ENCODE measurements around the gene ECPAS. TPM values are rescaled to one million over a fixed set of nuclear protein-coding genes. Genes with fewer than 3 reads are reported as not detected.

ECPAS gene
- total RNA-seq, 2 experiments from 2014 or later = 41.0 to 63.2 TPM

- Histone ChIP-seq H3K79me2 (ENCODE audit: insufficient read depth, low read depth, low read length) (no peaks in the 10 kb centered on the region), H3K4me1 (ENCODE audit: insufficient read depth, low read length, poor library complexity, severe bottlenecking) (no peaks in the 10 kb centered on the region), H3K4me2 (ENCODE audit: low read length) (no peak overlapping the region), H4K20me1 (ENCODE audit: insufficient read depth, low read length) (no peaks in the 10 kb centered on the region), H3K36me3 (ENCODE audit: insufficient read depth, low read length) (peaks cover 90% of the 10 kb centered on the region), H3K4me3 (ENCODE audit: low read depth, low read length, poor library complexity, severe bottlenecking) (no peak overlapping the region), H3K9me3 (ENCODE audit: low read length) (no peaks in the 10 kb centered on the region), H2AFZ (ENCODE audit: low read length) (no peak overlapping the region), H3K9me2 (ENCODE audit: insufficient read depth, low read length) (no peaks in the 10 kb centered on the region), H3K27ac (ENCODE audit: low read depth, low read length, poor library complexity, severe bottlenecking) (no peak overlapping the region)
- BruUV-seq (replicated peaks) = no TSS peak
- TF ChIP-seq EZH2phosphoT487 (IDR thresholded peaks at IDR 0.05; ENCODE audit: borderline replicate concordance, low read depth, low read length) (no peak), CTCF (conservative IDR thresholded peaks at IDR 0.05; ENCODE audit: low read length) (no peak)
- ChIA-PET CTCF (ENCODE audit: unreplicated experiment) (no interaction called here), POLR2A (no interaction called here)
- no peak for DNase-seq (ENCODE audit: low spot score)
- intact Hi-C loops (cut with micrococcal nuclease; ENCODE audit: unreplicated experiment) = no loop called here
These were observed 94.8 kb downstream of the ECPAS start for GRCh38 chr9:111389406-111389805.

- no peaks in the 10 kb centered on the region for H3K4me1 ChIP-seq (ENCODE audit: insufficient read depth, low read length, poor library complexity, severe bottlenecking)
- H3K9me2 ChIP-seq (ENCODE audit: insufficient read depth, low read length) = no peaks in the 10 kb centered on the region
- ChIA-PET CTCF (ENCODE audit: unreplicated experiment) (no interaction called here), POLR2A (interaction anchor here (1.2 kb wide), 1 partner anchor 10 kb away, joined by 3 read pairs; no protein-coding TSS in a partner anchor)
- DNase-seq (ENCODE audit: low spot score) = no peak
- no peaks in the 10 kb centered on the region for H3K9me3 ChIP-seq (ENCODE audit: low read length)
- TF ChIP-seq CTCF (conservative IDR thresholded peaks at IDR 0.05; ENCODE audit: low read length) = no peak
- TF ChIP-seq EZH2phosphoT487 (IDR thresholded peaks at IDR 0.05; ENCODE audit: borderline replicate concordance, low read depth, low read length) = no peak
- H3K4me2 ChIP-seq (ENCODE audit: low read length) = no peak overlapping the region
- H2AFZ ChIP-seq (ENCODE audit: low read length) = no peak overlapping the region
- BruUV-seq (replicated peaks) = no TSS peak
- peaks cover 87% of the 10 kb centered on the region for H3K36me3 ChIP-seq (ENCODE audit: insufficient read depth, low read length)
- H3K27ac ChIP-seq (ENCODE audit: low read depth, low read length, poor library complexity, severe bottlenecking) = no peak overlapping the region
- intact Hi-C loops (cut with micrococcal nuclease; ENCODE audit: unreplicated experiment) = no loop called here
- H4K20me1 ChIP-seq (ENCODE audit: insufficient read depth, low read length) = no peaks in the 10 kb centered on the region
- no peak overlapping the region for H3K4me3 ChIP-seq (ENCODE audit: low read depth, low read length, poor library complexity, severe bottlenecking)
- H3K79me2 ChIP-seq (ENCODE audit: insufficient read depth, low read depth, low read length) = no peaks in the 10 kb centered on the region
These were observed 97.8 kb downstream of the ECPAS start for GRCh38 chr9:111386386-111386785.

GRCh38 chr9:111381006-111381405 lies 103.2 kb downstream of the ECPAS start:
- BruUV-seq (replicated peaks) = no TSS peak
- no peak overlapping the region for H3K4me2 ChIP-seq (ENCODE audit: low read length)
- no peaks in the 10 kb centered on the region for H4K20me1 ChIP-seq (ENCODE audit: insufficient read depth, low read length)
- H3K9me3 ChIP-seq (ENCODE audit: low read length) = no peaks in the 10 kb centered on the region
- no peak for DNase-seq (ENCODE audit: low spot score)
- no peak overlapping the region for H3K27ac ChIP-seq (ENCODE audit: low read depth, low read length, poor library complexity, severe bottlenecking)
- CTCF ChIA-PET (ENCODE audit: unreplicated experiment) = no interaction called here
- H3K4me3 ChIP-seq (ENCODE audit: low read depth, low read length, poor library complexity, severe bottlenecking) = no peak overlapping the region
- H3K4me1 ChIP-seq (ENCODE audit: insufficient read depth, low read length, poor library complexity, severe bottlenecking) = no peaks in the 10 kb centered on the region
- no peaks in the 10 kb centered on the region for H3K79me2 ChIP-seq (ENCODE audit: insufficient read depth, low read depth, low read length)
- no peaks in the 10 kb centered on the region for H3K9me2 ChIP-seq (ENCODE audit: insufficient read depth, low read length)
- POLR2A ChIA-PET = no interaction called here
- peaks cover 60% of the 10 kb centered on the region for H3K36me3 ChIP-seq (ENCODE audit: insufficient read depth, low read length)
- intact Hi-C loops (cut with micrococcal nuclease; ENCODE audit: unreplicated experiment) = no loop called here
- TF ChIP-seq EZH2phosphoT487 (IDR thresholded peaks at IDR 0.05; ENCODE audit: borderline replicate concordance, low read depth, low read length) = no peak
- no peak for TF ChIP-seq CTCF (conservative IDR thresholded peaks at IDR 0.05; ENCODE audit: low read length)
- H2AFZ ChIP-seq (ENCODE audit: low read length) = no peak overlapping the region

Data from OCI-LY7 (cell line).